Esophagus squamous epithelium (tissue), 4 donors: ENCODE results near the gene ZNF521.

Experiments
- CTCF ChIP-seq, 6 experiments: fragments of 450-650 bp in 4 of 6; fragments of 200-600 bp in 2 of 6; sonication (generic) in 2 of 6; IDR thresholded peaks; one replicate each; pipeline ENCODE4 v1.5.1; 2016 to 2019; ENCODE audit warnings: antibody characterized with exemption in 6 of 6, mild to moderate bottlenecking in 4 of 6, moderate library complexity in 4 of 6
- POLR2A ChIP-seq, 4 donors: fragments of 450-650 bp; IDR thresholded peaks; one replicate each; pipeline ENCODE4 v1.6.1; 2017; ENCODE audit warnings: antibody characterized with exemption in 4 of 4, mild to moderate bottlenecking in 4 of 4, moderate library complexity in 3 of 4

GRCh38 chr18:25284281-25284680 is 67.7 kb downstream of the ZNF521 start:
- TF ChIP-seq CTCF (IDR thresholded peaks at IDR 0.05) (no peak), POLR2A (IDR thresholded peaks at IDR 0.05) (no peak)
